Lower lobe of right lung (tissue), 2 donors: Measurements from ENCODE around the gene PPP1R13B. TPM values are rescaled to one million over a fixed set of nuclear protein-coding genes. Genes with fewer than 3 reads are reported as not detected.
A peak's percentile ranks its signal among the peaks of the same experiment; 100 is the strongest.

ENCODE experiments used
- ATAC-seq, 2 donors: fragments of 200-7000 bp; cut with Tn5 transposase; one replicate each; pipeline ENCODE4 v1.9.1; 2020 to 2022; ENCODE audit warnings: mild to moderate bottlenecking in 2 of 2, moderate library complexity in 2 of 2
- DNase-seq: peaks from one replicate; pipeline ENCODE4 v3.0.0-alpha.2; 2020
- H3K27ac ChIP-seq: fragments of 200-600 bp; one replicate; pipeline ENCODE4 v1.8.0; 2022
- H3K27me3 ChIP-seq: fragments of 200-600 bp; one replicate; pipeline ENCODE4 v1.8.0; 2022; ENCODE audit warnings: low read depth
- H3K36me3 ChIP-seq: fragments of 200-600 bp; one replicate; pipeline ENCODE4 v1.8.0; 2022; ENCODE audit warnings: mild to moderate bottlenecking
- H3K4me1 ChIP-seq: fragments of 200-600 bp; one replicate; pipeline ENCODE4 v1.8.0; 2022
- H3K4me3 ChIP-seq: fragments of 200-600 bp; one replicate; pipeline ENCODE4 v1.8.0; 2022; ENCODE audit warnings: mild to moderate bottlenecking
- H3K9me3 ChIP-seq: fragments of 200-600 bp; one replicate; pipeline ENCODE4 v1.8.0; 2022
- CTCF ChIP-seq: fragments of 200-600 bp; IDR thresholded peaks from one replicate; pipeline ENCODE4 v1.8.0; 2022; ENCODE audit warnings: antibody characterized with exemption, mild to moderate bottlenecking
- intact Hi-C: fragments of 100-400 bp; cut with DNase I; formaldehyde crosslinking; loops from one replicate; pipeline ENCODE4 v1.11.0; 2022
- total RNA-seq: library from RNA; stranded (reverse); fragmentation: NEBNext Ultra II Directional; extraction: Animal tissue kit (Norgen Biotek cat#: 25700); gene quantifications from one replicate; pipeline ENCODE4 v1.2.1, GENCODE V29; 2021
- donor health status: DM: no; HTN: yes; CAD: no; lungs with severe emphysema.

The PPP1R13B gene
- total RNA-seq, 1 donor from 2014 or later: 60.6 TPM

DNA sequence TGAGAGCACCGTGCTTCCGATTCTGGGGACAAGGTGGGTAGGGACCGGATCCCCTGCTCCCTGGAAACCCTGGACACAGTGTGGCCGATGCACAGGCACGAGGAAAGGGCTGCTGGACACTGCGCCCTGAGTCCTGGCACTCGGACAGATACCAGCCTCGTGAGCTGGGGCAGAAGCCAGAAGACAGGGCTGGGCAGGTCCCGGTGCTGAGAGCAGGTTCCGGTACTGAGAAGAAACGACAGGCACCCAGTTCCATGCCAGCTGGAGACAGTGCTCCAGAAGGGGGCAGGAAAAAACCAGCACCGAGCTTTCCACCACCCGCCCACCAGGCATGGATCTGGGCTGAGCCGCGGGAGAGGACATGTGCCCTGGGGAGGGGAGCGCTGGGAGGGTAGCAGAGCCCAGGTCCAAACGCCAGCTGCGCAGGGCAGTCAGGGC, 138.6 kb downstream of the PPP1R13B start:
- no peak overlapping the region for H3K4me3 ChIP-seq
- H3K27ac ChIP-seq: no peak overlapping the region
- H3K36me3 ChIP-seq: peaks cover 36% of the 10 kb centered on the region
- peaks cover 50% of the 10 kb centered on the region for H3K4me1 ChIP-seq
- ATAC-seq (no peak), DNase-seq (no peak)
- H3K27me3 ChIP-seq: no peaks in the 10 kb centered on the region
- intact Hi-C loops: no loop called here
- TF ChIP-seq CTCF: no peak
- no peaks in the 10 kb centered on the region for H3K9me3 ChIP-seq

- no peak for DNase-seq
- no peak for TF ChIP-seq CTCF
- intact Hi-C loops: no loop called here
- Histone ChIP-seq H3K27me3 (no peaks in the 10 kb centered on the region), H3K36me3 (peaks cover 48% of the 10 kb centered on the region), H3K27ac (no peak overlapping the region), H3K4me3 (no peak overlapping the region), H3K9me3 (no peaks in the 10 kb centered on the region), H3K4me1 (peaks cover 44% of the 10 kb centered on the region)
- no peak for ATAC-seq
Observed at GRCh38 chr14:103707329-103708263, 139.8 kb downstream of the PPP1R13B start.

- H3K4me1 ChIP-seq: peaks cover 36% of the 10 kb centered on the region
- DNase-seq (no peak), ATAC-seq (no peak)
- no peak for TF ChIP-seq CTCF
- peaks cover 57% of the 10 kb centered on the region for H3K36me3 ChIP-seq
- H3K27me3 ChIP-seq: no peaks in the 10 kb centered on the region
- no peak overlapping the region for H3K4me3 ChIP-seq
- H3K27ac ChIP-seq: peak overlapping the region; percentile 76
- intact Hi-C loops: no loop called here
- no peaks in the 10 kb centered on the region for H3K9me3 ChIP-seq
Observed at GRCh38 chr14:103706551-103707328, 140.6 kb downstream of the PPP1R13B start.

DNA sequence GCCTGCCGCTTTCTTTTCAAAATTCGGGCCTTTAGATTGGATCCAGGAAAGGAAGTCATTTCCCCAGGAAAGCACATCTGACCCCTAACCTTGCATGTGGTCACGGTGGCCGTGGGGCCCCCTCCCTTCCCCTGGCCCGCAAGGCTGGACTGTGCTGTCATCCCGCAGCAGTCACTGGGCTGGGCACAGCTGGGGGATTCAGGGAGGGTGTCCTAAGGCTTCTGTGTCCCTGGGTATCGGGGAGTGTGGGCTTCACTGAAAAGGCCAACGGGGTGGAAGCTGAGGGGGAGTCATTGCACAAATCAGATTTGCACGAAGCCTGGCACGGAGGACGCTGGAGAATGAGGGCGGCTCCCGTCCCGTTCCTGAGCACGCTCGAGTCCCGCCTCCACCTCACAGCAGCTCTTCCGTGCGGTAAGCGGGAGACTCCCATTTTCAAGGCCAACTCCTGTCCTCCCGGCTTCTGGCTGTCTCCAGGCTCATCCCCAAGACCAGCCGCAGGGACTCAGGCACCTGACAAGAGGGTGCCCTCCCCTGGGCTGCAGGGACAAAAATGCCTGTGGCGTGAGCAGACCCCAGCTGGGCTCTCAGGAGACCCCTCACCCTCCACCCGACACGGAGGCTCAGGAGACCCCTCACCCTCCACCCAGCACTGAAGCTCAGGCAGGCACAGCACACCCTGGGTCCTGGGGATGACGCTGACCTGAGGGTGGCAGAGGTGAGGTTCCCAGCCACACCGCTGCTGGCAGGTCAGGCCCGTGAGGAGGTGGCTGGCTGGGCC, 141.7 kb downstream of the PPP1R13B start:
- H3K36me3 ChIP-seq: peaks cover 67% of the 10 kb centered on the region
- TF ChIP-seq CTCF: no peak
- ATAC-seq: peak; percentile 36 to 48
- no peaks in the 10 kb centered on the region for H3K27me3 ChIP-seq
- peaks cover 25% of the 10 kb centered on the region for H3K4me1 ChIP-seq
- peak overlapping the region; percentile 76 for H3K27ac ChIP-seq
- H3K9me3 ChIP-seq: no peaks in the 10 kb centered on the region
- peak overlapping the region; percentile 11 for H3K4me3 ChIP-seq
- DNase-seq: no peak
- intact Hi-C loops: no loop called here

GRCh38 chr14:103705118-103705503, 142.3 kb downstream of the PPP1R13B start:
- H3K4me3 ChIP-seq: peak overlapping the region; percentile 11
- intact Hi-C loops: no loop called here
- H3K9me3 ChIP-seq: no peaks in the 10 kb centered on the region
- H3K27me3 ChIP-seq: no peaks in the 10 kb centered on the region
- H3K36me3 ChIP-seq: peaks cover 73% of the 10 kb centered on the region
- TF ChIP-seq CTCF: no peak
- ATAC-seq: peak; percentile 89 to 94
- DNase-seq: peak; percentile 89
- H3K4me1 ChIP-seq: peaks cover 22% of the 10 kb centered on the region
- peak overlapping the region; percentile 76 for H3K27ac ChIP-seq
